ENCODE data around the gene SSRP1.
A peak's percentile ranks its signal among the peaks of the same experiment; 100 is the strongest.
"Not testable (repeated sequence)": the region's sequence is repeated elsewhere in the genome, so short reads cannot be mapped to it uniquely, and the experiment has no call there.

The SSRP1 gene

GRCh38 chr11:57363131-57364080 is 27.7 kb upstream of the SSRP1 start (continued):
- TF ChIP-seq MZF1 (tag by site-specific recombination; IDR thresholded peaks at IDR 0.05; ENCODE audit: borderline replicate concordance) = no peak

GRCh38 chr11:57361926-57362325 is 26.2 kb upstream of the SSRP1 start:
- Histone ChIP-seq H3K36me3 (ENCODE audit: control insufficient read depth in 2 of 2, insufficient read depth in 1 of 2, low read length in 2 of 2) (no peaks in the 10 kb centered on the region), H3K9me3 (ENCODE audit: control insufficient read depth, insufficient read depth, low read depth, low read length) (no peaks in the 10 kb centered on the region), H3K27ac (ENCODE audit: extremely low read depth, low read depth, low read length) (no peak overlapping the region), H3K4me3 (ENCODE audit: low read depth, low read length) (no peak overlapping the region), H3K4me1 (ENCODE audit: control insufficient read depth, insufficient read depth, low read length) (no peaks in the 10 kb centered on the region)
- no peak for TF ChIP-seq ZNF394 (tag by site-specific recombination; IDR thresholded peaks at IDR 0.05; ENCODE audit: borderline replicate concordance)
- no peak for TF ChIP-seq ZNF157 (tag by site-specific recombination; IDR thresholded peaks at IDR 0.05)
- no peak for TF ChIP-seq REPIN1 (tag by site-specific recombination; IDR thresholded peaks at IDR 0.05; ENCODE audit: low read depth)
- no peak for TF ChIP-seq ZNF26 (tag by site-specific recombination; IDR thresholded peaks at IDR 0.05)
- peak; percentile 65; the same call in 1 of the 2 replicates for TF ChIP-seq ZFP3 (tag by site-specific recombination; IDR thresholded peaks at IDR 0.05; ENCODE audit: low read depth)
- TF ChIP-seq ZNF701 (tag by site-specific recombination; IDR thresholded peaks at IDR 0.05) = no peak
- no peak for TF ChIP-seq ZNF114 (tag by site-specific recombination; IDR thresholded peaks at IDR 0.05)
- TF ChIP-seq ZNF514 (tag by site-specific recombination; IDR thresholded peaks at IDR 0.05) = no peak
- ChIA-PET POLR2A (no interaction called here), CTCF (interaction anchor here (0.7 to 1.0 kb wide), 2 partner anchors 9 to 96 kb away, joined by 3 to 7 read pairs; no protein-coding TSS in a partner anchor)

- CTCF ChIA-PET = interaction anchor here (0.6 to 0.9 kb wide), 4 partner anchors 8 to 438 kb away, joined by 3 read pairs; no protein-coding TSS in a partner anchor
- H3K27ac ChIP-seq (ENCODE audit: extremely low read depth, low read depth, low read length); H3K9me3 ChIP-seq (ENCODE audit: control insufficient read depth, insufficient read depth, low read depth, low read length); H3K4me3 ChIP-seq (ENCODE audit: low read depth, low read length); H3K36me3 ChIP-seq (ENCODE audit: control insufficient read depth in 2 of 2, insufficient read depth in 1 of 2, low read length in 2 of 2); POLR2A ChIA-PET; H3K4me1 ChIP-seq (ENCODE audit: control insufficient read depth, insufficient read depth, low read length): not testable (repeated sequence)
- peak; percentile 94 for TF ChIP-seq ZNF146 (tag by site-specific recombination; IDR thresholded peaks at IDR 0.05)
Measured at GRCh38 chr11:57361420-57361819, 25.7 kb upstream of the SSRP1 start.

- Histone ChIP-seq H3K36me3 (ENCODE audit: control insufficient read depth in 2 of 2, insufficient read depth in 1 of 2, low read length in 2 of 2) (no peaks in the 10 kb centered on the region), H3K27ac (ENCODE audit: extremely low read depth, low read depth, low read length) (no peak overlapping the region), H3K9me3 (ENCODE audit: control insufficient read depth, insufficient read depth, low read depth, low read length) (no peaks in the 10 kb centered on the region), H3K4me3 (ENCODE audit: low read depth, low read length) (no peak overlapping the region), H3K4me1 (ENCODE audit: control insufficient read depth, insufficient read depth, low read length) (no peaks in the 10 kb centered on the region)
- ChIA-PET POLR2A (no interaction called here), CTCF (interaction anchor here (0.6 to 3.1 kb wide), 7 partner anchors 8 to 439 kb away, joined by 3 to 10 read pairs (median 3); no protein-coding TSS in a partner anchor)
- no peak for TF ChIP-seq OVOL3 (tag by site-specific recombination; IDR thresholded peaks at IDR 0.05)
- no peak for TF ChIP-seq ZNF473 (tag by site-specific recombination; IDR thresholded peaks at IDR 0.05)
- no peak for TF ChIP-seq KLF1 (tag by site-specific recombination; IDR thresholded peaks at IDR 0.05)
- TF ChIP-seq ZNF629 (tag by site-specific recombination; IDR thresholded peaks at IDR 0.05) = no peak
- TF ChIP-seq ZNF26 (tag by site-specific recombination; IDR thresholded peaks at IDR 0.05) = no peak
- no peak for TF ChIP-seq ZNF510 (tag by site-specific recombination; IDR thresholded peaks at IDR 0.05; ENCODE audit: insufficient replicate concordance)
- no peak for TF ChIP-seq KLF17 (tag by site-specific recombination; IDR thresholded peaks at IDR 0.05)
- no peak for TF ChIP-seq ZNF211 (tag by site-specific recombination; IDR thresholded peaks at IDR 0.05; ENCODE audit: low read depth)
- no peak for TF ChIP-seq ZNF132 (tag by site-specific recombination; IDR thresholded peaks at IDR 0.05; ENCODE audit: borderline replicate concordance)
- no peak for TF ChIP-seq ZNF600 (tag by site-specific recombination; IDR thresholded peaks at IDR 0.05)
- TF ChIP-seq ZNF544 (tag by site-specific recombination; IDR thresholded peaks at IDR 0.05) = no peak
- no peak for TF ChIP-seq HOXD13 (CRISPR knock-in tag; IDR thresholded peaks at IDR 0.05; ENCODE audit: borderline replicate concordance)
- no peak for TF ChIP-seq ZNF302 (tag by site-specific recombination; IDR thresholded peaks at IDR 0.05; ENCODE audit: low read depth)
- TF ChIP-seq ZNF830 (tag by site-specific recombination; IDR thresholded peaks at IDR 0.05; ENCODE audit: low read depth) = no peak
- TF ChIP-seq KLF9 (tag by site-specific recombination; IDR thresholded peaks at IDR 0.05; ENCODE audit: low read depth) = no peak
Measured at GRCh38 chr11:57360991-57361390, 25.3 kb upstream of the SSRP1 start.

All from HEK293 (cell line).